ENCODE data around the gene DPYSL4. TPM values are rescaled to one million over a fixed set of nuclear protein-coding genes. Genes with fewer than 3 reads are reported as not detected.

Gene DPYSL4
- total and polyA plus RNA-seq, 7 donors, result 0.30 to 1.4 (median 0.82) TPM

- whole genome bisulfite sequencing, 3 donors, result 89 to 92% (median 91%) methylated on average over 29 of the region's 29 CpGs
- ATAC-seq (no peak), DNase-seq (peak in 1 of 2 donors; percentile 40)
- TF ChIP-seq CTCF (IDR thresholded peaks at IDR 0.05), result no peak
- intact Hi-C loops (cut with DNase I), result no loop called here
- Histone ChIP-seq H3K27ac (no peak overlapping the region), H3K9me3 (no peaks in the 10 kb centered on the region), H3K4me1 (no peaks in the 10 kb centered on the region), H3K27me3 (ENCODE audit: insufficient read depth in 3 of 3, low read length in 2 of 3) (no peaks in the 10 kb centered on the region), H3K4me3 (no peak overlapping the region), H3K36me3 (ENCODE audit: insufficient read depth in 1 of 2, low read depth in 1 of 2) (no peaks in the 10 kb centered on the region)
Observed at GRCh38 chr10:132206806-132207535, 20.2 kb downstream of the DPYSL4 start.

- WGBS, 3 donors, result 76 to 80% (median 77%) methylated on average over 47 to 48 of the region's 48 CpGs
- ATAC-seq, result peak in 1 of 4 donors; percentile 16
Observed at GRCh38 chr10:132207536-132208461, 21.1 kb downstream of the DPYSL4 start.

GRCh38 chr10:132208462-132209050 is 21.8 kb downstream of the DPYSL4 start:
- no peaks in the 10 kb centered on the region for H3K27me3 ChIP-seq (ENCODE audit: insufficient read depth in 3 of 3, low read length in 2 of 3)
- DNase-seq (peak in 1 of 2 donors; percentile 45), ATAC-seq (peak; percentile 15 to 67 (median 47))
- no peaks in the 10 kb centered on the region for H3K9me3 ChIP-seq
- no peak overlapping the region for H3K4me3 ChIP-seq
- TF ChIP-seq CTCF (IDR thresholded peaks at IDR 0.05), result no peak
- no peaks in the 10 kb centered on the region for H3K4me1 ChIP-seq
- H3K27ac ChIP-seq, result no peak overlapping the region
- 64 to 66% (median 64%) methylated on average over 17 of the region's 17 CpGs for WGBS, 3 donors
- intact Hi-C loops (cut with DNase I), result no loop called here
- no peaks in the 10 kb centered on the region for H3K36me3 ChIP-seq (ENCODE audit: insufficient read depth in 1 of 2, low read depth in 1 of 2)

More at GRCh38 chr10:132207536-132208461, 21.1 kb downstream of the DPYSL4 start:
- Histone ChIP-seq H3K27me3 (ENCODE audit: insufficient read depth in 3 of 3, low read length in 2 of 3) (no peaks in the 10 kb centered on the region), H3K9me3 (no peaks in the 10 kb centered on the region), H3K4me1 (no peaks in the 10 kb centered on the region), H3K36me3 (ENCODE audit: insufficient read depth in 1 of 2, low read depth in 1 of 2) (no peaks in the 10 kb centered on the region), H3K4me3 (no peak overlapping the region), H3K27ac (no peak overlapping the region)
- peak in 1 of 2 donors; percentile 53 for DNase-seq
- TF ChIP-seq CTCF (IDR thresholded peaks at IDR 0.05), result no peak
- intact Hi-C loops (cut with DNase I), result no loop called here

GRCh38 chr10:132209130-132209529 is 22.4 kb downstream of the DPYSL4 start:
- peak in 1 of 2 donors; percentile 45 for DNase-seq
- H3K36me3 ChIP-seq (ENCODE audit: insufficient read depth in 1 of 2, low read depth in 1 of 2), result no peaks in the 10 kb centered on the region
- no peak overlapping the region for H3K4me3 ChIP-seq
- H3K27ac ChIP-seq, result no peak overlapping the region
- intact Hi-C loops (cut with DNase I), result no loop called here
- H3K9me3 ChIP-seq, result no peaks in the 10 kb centered on the region
- TF ChIP-seq CTCF (IDR thresholded peaks at IDR 0.05), result no peak
- ATAC-seq, result peak in 2 of 4 donors; percentile 26 to 28
- H3K4me1 ChIP-seq, result no peaks in the 10 kb centered on the region
- H3K27me3 ChIP-seq (ENCODE audit: insufficient read depth in 3 of 3, low read length in 2 of 3), result no peaks in the 10 kb centered on the region
- WGBS, 3 donors, result 85 to 93% (median 87%) methylated on average over 14 of the region's 14 CpGs
